HCT116 (cell line): ENCODE results near the gene HDAC1. TPM values are rescaled to one million over a fixed set of nuclear protein-coding genes. Genes with fewer than 3 reads are reported as not detected.

Experiments used
- ATAC-seq: fragments of 200-7000 bp; cut with Tn5 transposase; 2 replicates; pipeline ENCODE4 v1.9.1; 2020; ENCODE audit warnings: mild to moderate bottlenecking, moderate library complexity
- BruUV-seq: library from RNA; stranded (reverse); fragments of 400-500 nt; replicated peaks from 2 replicates; lab custom pipeline; 2021; lab: Mats Ljungman, UMichigan
- CTCF ChIA-PET: fragments of 300-600 bp; sonication (Branson Sonifier 250); formaldehyde crosslinking; loops from one replicate; lab custom pipeline; 2021; ENCODE audit warnings: antibody characterized with exemption; lab: Charles Lee
- POLR2A ChIA-PET: fragments of 300-600, 350-600 bp; sonication (Branson Sonifier 250); formaldehyde crosslinking; loops from one replicate; lab custom pipeline; 2021; ENCODE audit warnings: antibody characterized with exemption; lab: Charles Lee
- RAD21 ChIA-PET, 2 experiments: fragments of 300-600 bp; sonication (Branson Sonifier 250); formaldehyde crosslinking; loops; one replicate each; lab custom pipeline; 2023; ENCODE audit warnings: low total read pairs in 2 of 2; ENCODE audit not compliant: uncharacterized antibody in 2 of 2, unreplicated experiment in 2 of 2, low non-redundant PET in 1 of 2; lab: Charles Lee
- DNase-seq: peaks from one replicate; pipeline ENCODE4 v3.0.0-alpha.2; 2010; ENCODE audit warnings: low read depth, low spot score
- H2AFZ ChIP-seq: fragments of 200-600 bp; shearing (Covaris generic), sonication (generic); 2 replicates; pipeline ENCODE4 v1.6.1; 2017; ENCODE audit warnings: low read depth, mixed run types, mixed read lengths, antibody characterized with exemption, low read length; ENCODE audit not compliant: poor library complexity, severe bottlenecking
- H3K27ac ChIP-seq: 2 replicates; pipeline ENCODE4 v1.5.1; 2012; ENCODE audit warnings: low read depth, low read length
- H3K27me3 ChIP-seq: fragments of 200-600 bp; sonication (generic); 2 replicates; pipeline ENCODE4 v1.6.1; 2016; ENCODE audit warnings: mixed run types, low read length, mixed read lengths; ENCODE audit not compliant: insufficient read depth
- H3K36me3 ChIP-seq, 2 experiments: fragments of 200-500 bp in 1 of 2; fragments of 200-600 bp in 1 of 2; sonication (Bioruptor generic) in 1 of 2; sonication (generic) in 1 of 2; 2 replicates each; pipeline versions ENCODE4 v1.5.1 to v1.6.1; 2014 to 2016; ENCODE audit warnings: low read length in 2 of 2, inconsistent platforms in 1 of 2, mixed read lengths in 1 of 2, mixed run types in 1 of 2; ENCODE audit not compliant: insufficient read depth in 2 of 2, control insufficient read depth in 1 of 2
- H3K4me1 ChIP-seq, 2 experiments: fragments of 200-600 bp in 1 of 2; sonication (generic) in 1 of 2; 2 replicates each; pipeline versions ENCODE4 v1.5.1 to v1.6.1; 2012 to 2017; ENCODE audit warnings: low read length in 2 of 2, inconsistent platforms in 1 of 2, mild to moderate bottlenecking in 1 of 2, mixed read lengths in 1 of 2, mixed run types in 1 of 2, moderate library complexity in 1 of 2; ENCODE audit not compliant: insufficient read depth in 2 of 2, control insufficient read depth in 1 of 2
- H3K4me2 ChIP-seq: fragments of 200-600 bp; sonication (generic); 2 replicates; pipeline ENCODE4 v1.6.1; 2017; ENCODE audit warnings: mixed run types, low read length, mixed read lengths
- H3K4me3 ChIP-seq, 2 experiments: fragments of 200-600 bp in 1 of 2; sonication (generic) in 1 of 2; replicated peaks in 1 of 2; 2 replicates each; pipeline ENCODE4 v1.5.1; 2011 to 2016; ENCODE audit warnings: low read length in 2 of 2, control low read depth in 1 of 2, low read depth in 1 of 2, mild to moderate bottlenecking in 1 of 2, mixed read lengths in 1 of 2, mixed run types in 1 of 2
- H3K79me2 ChIP-seq: fragments of 200-600 bp; sonication (generic); 2 replicates; pipeline ENCODE4 v1.6.1; 2017; ENCODE audit warnings: mild to moderate bottlenecking, mixed run types, low read length, moderate library complexity, mixed read lengths; ENCODE audit not compliant: insufficient read depth
- H3K9ac ChIP-seq: fragments of 200-600 bp; sonication (generic); 2 replicates; pipeline ENCODE4 v1.6.1; 2016; ENCODE audit warnings: low read length, mixed read lengths
- H3K9me2 ChIP-seq: fragments of 200-600 bp; sonication (generic), shearing (Covaris generic); 2 replicates; pipeline ENCODE4 v1.6.1; 2017; ENCODE audit warnings: mixed run types, mild to moderate bottlenecking, moderate library complexity; ENCODE audit not compliant: insufficient read depth
- H3K9me3 ChIP-seq, 2 experiments: fragments of 200-500 bp in 1 of 2; fragments of 200-600 bp in 1 of 2; sonication (Bioruptor generic) in 1 of 2; sonication (generic) in 1 of 2; 2 replicates each; pipeline ENCODE4 v1.6.1; 2014 to 2017; ENCODE audit warnings: low read length in 2 of 2, mixed read lengths in 2 of 2, inconsistent platforms in 1 of 2, low read depth in 1 of 2, mild to moderate bottlenecking in 1 of 2, mixed run types in 1 of 2, moderate library complexity in 1 of 2; ENCODE audit not compliant: control insufficient read depth in 1 of 2, insufficient read depth in 1 of 2
- H4K20me1 ChIP-seq: fragments of 200-600 bp; sonication (generic), shearing (Covaris generic); 2 replicates; pipeline ENCODE4 v1.6.1; 2017; ENCODE audit warnings: mixed run types, mild to moderate bottlenecking, moderate library complexity; ENCODE audit not compliant: insufficient read depth
- CBX3 ChIP-seq: IDR thresholded peaks from 2 replicates; pipeline ENCODE4 v1.6.1; 2012; ENCODE audit warnings: low read depth
- CEBPB ChIP-seq: IDR thresholded peaks from 2 replicates; pipeline ENCODE4 v1.6.1; 2012; ENCODE audit warnings: low read depth
- EGR1 ChIP-seq: IDR thresholded peaks from 2 replicates; pipeline ENCODE4 v1.6.1; 2012; ENCODE audit warnings: low read depth
- ELF1 ChIP-seq: IDR thresholded peaks from 2 replicates; pipeline ENCODE4 v1.6.1; 2012; ENCODE audit warnings: low read depth, borderline replicate concordance
- EZH2phosphoT487 ChIP-seq: fragments of 200-600 bp; IDR thresholded peaks from 2 replicates; pipeline ENCODE4 v1.6.1; 2018; ENCODE audit warnings: antibody characterized with exemption, borderline replicate concordance
- FOSL1 ChIP-seq: IDR thresholded peaks from 2 replicates; pipeline ENCODE4 v1.6.1; 2012; ENCODE audit warnings: low read depth
- JUND ChIP-seq: IDR thresholded peaks from 2 replicates; pipeline ENCODE4 v1.6.1; 2012
- POLR2AphosphoS5 ChIP-seq: IDR thresholded peaks from 2 replicates; pipeline ENCODE4 v1.6.1; 2011; ENCODE audit warnings: mild to moderate bottlenecking, low read depth, low read length, moderate library complexity
- RAD21 ChIP-seq: IDR thresholded peaks from 2 replicates; pipeline ENCODE4 v1.6.1; 2012; ENCODE audit warnings: low read depth, mild to moderate bottlenecking
- SIN3A ChIP-seq: IDR thresholded peaks from 2 replicates; pipeline ENCODE4 v1.6.1; 2012; ENCODE audit warnings: low read depth
- SP1 ChIP-seq: IDR thresholded peaks from 2 replicates; pipeline ENCODE4 v1.6.1; 2012; ENCODE audit warnings: low read depth
- TCF7L2 ChIP-seq: IDR thresholded peaks from 2 replicates; pipeline ENCODE4 v1.7.0; 2011; ENCODE audit warnings: borderline replicate concordance, inconsistent platforms; ENCODE audit not compliant: insufficient read depth, insufficient read length; ENCODE audit errors: extremely low read depth
- YY1 ChIP-seq: IDR thresholded peaks from 2 replicates; pipeline ENCODE4 v1.6.1; 2011; ENCODE audit warnings: low read length, low read depth, moderate library complexity, mild to moderate bottlenecking; ENCODE audit not compliant: insufficient replicate concordance; ENCODE audit errors: extremely low read depth
- ZNF274 ChIP-seq: fragments of 200-500 bp; sonication (Bioruptor generic); IDR thresholded peaks from 2 replicates; pipeline ENCODE4 v1.6.1; 2014; ENCODE audit warnings: mild to moderate bottlenecking, low read depth, low read length, inconsistent platforms
- intact Hi-C: fragments of 100-400 bp; cut with micrococcal nuclease; formaldehyde crosslinking; loops from 2 replicates; pipeline ENCODE4 v1.10.0; 2022
- total RNA-seq: library from RNA; stranded (reverse); gene quantifications from one replicate; pipeline ENCODE4 v1.2.1, GENCODE V29; 2021; ENCODE audit not compliant: unreplicated experiment
- TF ChIP-seq, protein P1 (sequence below): IDR thresholded peaks from 2 replicates; pipeline ENCODE4 v1.6.1; 2012
- TF ChIP-seq, protein P2 (sequence below): IDR thresholded peaks from 2 replicates; pipeline ENCODE4 v1.6.1; 2012; ENCODE audit warnings: low read depth
- TF ChIP-seq, protein P3 (sequence below): IDR thresholded peaks from 2 replicates; pipeline ENCODE4 v1.6.1; 2012

HDAC1 gene
- total RNA-seq, 1 experiment from 2014 or later, result 232 TPM

DNA sequence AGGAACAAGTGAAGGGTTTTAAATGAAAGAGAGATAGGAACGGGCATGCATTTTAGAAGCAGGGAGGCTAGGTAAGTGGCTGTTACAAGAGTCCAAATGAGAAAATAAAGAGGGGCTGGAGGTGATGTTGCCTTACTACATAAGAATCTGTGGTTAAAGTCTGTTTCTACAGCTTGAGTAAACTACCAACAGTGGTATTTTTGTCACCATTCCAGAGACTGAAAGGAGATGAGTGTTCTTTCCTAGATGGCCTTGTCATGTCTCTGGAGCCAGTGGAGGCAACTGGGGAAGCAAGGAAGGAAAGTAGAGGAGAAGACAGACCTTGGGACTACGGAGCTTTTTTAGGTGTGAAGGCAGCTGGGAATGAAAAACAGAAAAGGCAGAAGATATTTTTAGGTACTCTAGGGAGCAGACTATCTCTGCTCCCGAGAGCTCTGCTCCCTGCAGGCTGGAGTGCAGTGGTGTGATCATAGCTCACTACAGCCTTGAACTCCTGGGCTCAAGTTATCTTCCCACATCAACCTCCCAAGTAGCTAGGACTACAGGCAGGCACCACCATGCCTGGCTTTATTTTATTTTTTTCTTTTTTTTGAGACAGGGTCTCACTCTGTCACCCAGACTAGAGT is 12.2 kb downstream of the HDAC1 start:
- BruUV-seq, result TSS peak; percentile 30
- RAD21 ChIA-PET, result no interaction called here
- H3K27ac ChIP-seq, result no peak overlapping the region
- H3K4me2 ChIP-seq, result no peak overlapping the region
- no peaks in the 10 kb centered on the region for H3K9me3 ChIP-seq
- no peak overlapping the region for H2AFZ ChIP-seq
- no peaks in the 10 kb centered on the region for H3K9me2 ChIP-seq
- TF ChIP-seq POLR2AphosphoS5 (no peak), JUND (no peak), ELF1 (no peak), EZH2phosphoT487 (no peak), SP1 (no peak), EGR1 (no peak)
- TF ChIP-seq, protein P1, sequence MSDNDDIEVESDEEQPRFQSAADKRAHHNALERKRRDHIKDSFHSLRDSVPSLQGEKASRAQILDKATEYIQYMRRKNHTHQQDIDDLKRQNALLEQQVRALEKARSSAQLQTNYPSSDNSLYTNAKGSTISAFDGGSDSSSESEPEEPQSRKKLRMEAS, result no peak
- TF ChIP-seq, all 23 proteins: peak for 0
- DNase-seq (no peak), ATAC-seq (no peak)
- H3K27me3 ChIP-seq, result no peaks in the 10 kb centered on the region
- ChIA-PET POLR2A (no interaction called here), CTCF (interaction anchor here (1.3 to 1.7 kb wide), 2 partner anchors 12 kb away, joined by 3 read pairs; partner anchors contain the start of gene HDAC1)
- peaks cover 76% of the 10 kb centered on the region for H3K79me2 ChIP-seq
- no peaks in the 10 kb centered on the region for H3K4me1 ChIP-seq
- peaks cover 4% of the 10 kb centered on the region; the same call in 1 of the 2 replicates for H4K20me1 ChIP-seq
- no peak overlapping the region for H3K9ac ChIP-seq
- H3K36me3 ChIP-seq, result peaks cover 28 to 37% of the 10 kb centered on the region in 2 experiments
- H3K4me3 ChIP-seq, result no peak overlapping the region
- intact Hi-C loops, result no loop called here

DNA sequence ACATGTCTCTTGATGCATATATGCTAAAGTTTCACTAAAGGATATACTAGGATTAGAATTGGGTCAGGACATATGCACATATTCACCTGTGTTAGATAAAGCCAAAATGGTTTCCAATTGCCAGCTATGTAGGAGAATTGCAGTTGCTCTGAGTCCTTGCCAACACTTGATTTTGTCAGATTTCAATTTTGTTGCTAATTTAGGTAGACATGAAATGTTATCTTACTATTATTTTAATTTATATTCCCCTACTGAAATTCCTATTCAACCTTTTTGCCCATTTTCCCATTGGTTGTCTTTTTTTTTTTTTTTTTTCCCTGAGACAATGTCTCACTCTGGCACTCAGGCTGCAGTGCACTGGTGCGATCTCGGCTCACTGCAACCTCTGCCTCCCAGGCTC is 13.4 kb downstream of the HDAC1 start:
- H3K4me1 ChIP-seq, result no peaks in the 10 kb centered on the region
- no peak overlapping the region for H2AFZ ChIP-seq
- H3K9me3 ChIP-seq, result no peaks in the 10 kb centered on the region
- no peaks in the 10 kb centered on the region for H3K9me2 ChIP-seq
- H3K4me3 ChIP-seq, result no peak overlapping the region
- no peak overlapping the region for H3K4me2 ChIP-seq
- ChIA-PET POLR2A (no interaction called here), RAD21 (no interaction called here), CTCF (no interaction called here)
- ATAC-seq, result no peak
- no TSS peak for BruUV-seq
- intact Hi-C loops, result no loop called here
- H3K36me3 ChIP-seq, result peaks cover 25 to 37% of the 10 kb centered on the region in 2 experiments
- no peak for DNase-seq
- peaks cover 72% of the 10 kb centered on the region for H3K79me2 ChIP-seq
- no peak overlapping the region for H3K9ac ChIP-seq
- no peaks in the 10 kb centered on the region for H3K27me3 ChIP-seq
- peaks cover 3% of the 10 kb centered on the region; the same call in 1 of the 2 replicates for H4K20me1 ChIP-seq
- H3K27ac ChIP-seq, result no peak overlapping the region
- TF ChIP-seq EGR1 (no peak), YY1 (no peak), ELF1 (no peak), TCF7L2 (no peak), RAD21 (no peak), CBX3 (no peak), SIN3A (no peak), SP1 (no peak), EZH2phosphoT487 (no peak), ZNF274 (no peak), JUND (no peak), CEBPB (no peak), FOSL1 (no peak)
- TF ChIP-seq, protein P2, sequence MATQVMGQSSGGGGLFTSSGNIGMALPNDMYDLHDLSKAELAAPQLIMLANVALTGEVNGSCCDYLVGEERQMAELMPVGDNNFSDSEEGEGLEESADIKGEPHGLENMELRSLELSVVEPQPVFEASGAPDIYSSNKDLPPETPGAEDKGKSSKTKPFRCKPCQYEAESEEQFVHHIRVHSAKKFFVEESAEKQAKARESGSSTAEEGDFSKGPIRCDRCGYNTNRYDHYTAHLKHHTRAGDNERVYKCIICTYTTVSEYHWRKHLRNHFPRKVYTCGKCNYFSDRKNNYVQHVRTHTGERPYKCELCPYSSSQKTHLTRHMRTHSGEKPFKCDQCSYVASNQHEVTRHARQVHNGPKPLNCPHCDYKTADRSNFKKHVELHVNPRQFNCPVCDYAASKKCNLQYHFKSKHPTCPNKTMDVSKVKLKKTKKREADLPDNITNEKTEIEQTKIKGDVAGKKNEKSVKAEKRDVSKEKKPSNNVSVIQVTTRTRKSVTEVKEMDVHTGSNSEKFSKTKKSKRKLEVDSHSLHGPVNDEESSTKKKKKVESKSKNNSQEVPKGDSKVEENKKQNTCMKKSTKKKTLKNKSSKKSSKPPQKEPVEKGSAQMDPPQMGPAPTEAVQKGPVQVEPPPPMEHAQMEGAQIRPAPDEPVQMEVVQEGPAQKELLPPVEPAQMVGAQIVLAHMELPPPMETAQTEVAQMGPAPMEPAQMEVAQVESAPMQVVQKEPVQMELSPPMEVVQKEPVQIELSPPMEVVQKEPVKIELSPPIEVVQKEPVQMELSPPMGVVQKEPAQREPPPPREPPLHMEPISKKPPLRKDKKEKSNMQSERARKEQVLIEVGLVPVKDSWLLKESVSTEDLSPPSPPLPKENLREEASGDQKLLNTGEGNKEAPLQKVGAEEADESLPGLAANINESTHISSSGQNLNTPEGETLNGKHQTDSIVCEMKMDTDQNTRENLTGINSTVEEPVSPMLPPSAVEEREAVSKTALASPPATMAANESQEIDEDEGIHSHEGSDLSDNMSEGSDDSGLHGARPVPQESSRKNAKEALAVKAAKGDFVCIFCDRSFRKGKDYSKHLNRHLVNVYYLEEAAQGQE, result no peak
- TF ChIP-seq, protein P1, result no peak
- TF ChIP-seq, protein P3, sequence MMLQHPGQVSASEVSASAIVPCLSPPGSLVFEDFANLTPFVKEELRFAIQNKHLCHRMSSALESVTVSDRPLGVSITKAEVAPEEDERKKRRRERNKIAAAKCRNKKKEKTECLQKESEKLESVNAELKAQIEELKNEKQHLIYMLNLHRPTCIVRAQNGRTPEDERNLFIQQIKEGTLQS, result no peak
